Parathyroid adenoma (tissue), 2 donors: Measurements from ENCODE around the gene IL33.

Experiments
- H2AFZ ChIP-seq: fragments of 300-600 bp; sonication (generic); one replicate; pipeline ENCODE4 v1.7.0; 2017; ENCODE audit warnings: antibody characterized with exemption, mild to moderate bottlenecking
- H3K27ac ChIP-seq: fragments of 300-600 bp; sonication (generic); one replicate; pipeline ENCODE4 v1.7.0; 2017
- H3K27me3 ChIP-seq: fragments of 300-600 bp; sonication (generic); one replicate; pipeline ENCODE4 v1.7.0; 2017; ENCODE audit warnings: low read length; ENCODE audit not compliant: control insufficient read depth, insufficient read depth
- H3K36me3 ChIP-seq: fragments of 300-600 bp; sonication (generic); one replicate; pipeline ENCODE4 v1.7.0; 2017; ENCODE audit warnings: low read length; ENCODE audit not compliant: control insufficient read depth, insufficient read depth
- H3K4me1 ChIP-seq: fragments of 300-600 bp; sonication (generic); one replicate; pipeline ENCODE4 v1.7.0; 2017; ENCODE audit warnings: control low read depth
- H3K4me2 ChIP-seq: fragments of 300-600 bp; sonication (generic); one replicate; pipeline ENCODE4 v1.7.0; 2017; ENCODE audit warnings: low read length
- H3K4me3 ChIP-seq: fragments of 300-600 bp; sonication (generic); one replicate; pipeline ENCODE4 v1.7.0; 2017; ENCODE audit warnings: low read depth, low read length
- H3K79me2 ChIP-seq: fragments of 300-600 bp; sonication (generic); one replicate; pipeline ENCODE4 v1.7.0; 2017; ENCODE audit warnings: control low read depth
- H3K9ac ChIP-seq: fragments of 300-600 bp; sonication (generic); one replicate; pipeline ENCODE4 v1.7.0; 2017; ENCODE audit warnings: mild to moderate bottlenecking
- H3K9me3 ChIP-seq: fragments of 300-600 bp; sonication (generic); one replicate; pipeline ENCODE4 v1.7.0; 2017; ENCODE audit warnings: low read length; ENCODE audit not compliant: control insufficient read depth
- TF ChIP-seq, protein P1 (sequence below): fragments of 300-600 bp; sonication (generic); IDR thresholded peaks from one replicate; pipeline ENCODE4 v1.7.0; 2017; ENCODE audit warnings: antibody characterized with exemption, mild to moderate bottlenecking
- donor health status: primary hyperparathyroidism.

Gene IL33

GRCh38 chr9:6302417-6302816, 86.8 kb downstream of the IL33 start:
- no peaks in the 10 kb centered on the region for H3K9me3 ChIP-seq
- H3K4me3 ChIP-seq, result no peak overlapping the region
- H3K79me2 ChIP-seq, result no peaks in the 10 kb centered on the region
- H3K36me3 ChIP-seq, result no peaks in the 10 kb centered on the region
- TF ChIP-seq, protein P1, sequence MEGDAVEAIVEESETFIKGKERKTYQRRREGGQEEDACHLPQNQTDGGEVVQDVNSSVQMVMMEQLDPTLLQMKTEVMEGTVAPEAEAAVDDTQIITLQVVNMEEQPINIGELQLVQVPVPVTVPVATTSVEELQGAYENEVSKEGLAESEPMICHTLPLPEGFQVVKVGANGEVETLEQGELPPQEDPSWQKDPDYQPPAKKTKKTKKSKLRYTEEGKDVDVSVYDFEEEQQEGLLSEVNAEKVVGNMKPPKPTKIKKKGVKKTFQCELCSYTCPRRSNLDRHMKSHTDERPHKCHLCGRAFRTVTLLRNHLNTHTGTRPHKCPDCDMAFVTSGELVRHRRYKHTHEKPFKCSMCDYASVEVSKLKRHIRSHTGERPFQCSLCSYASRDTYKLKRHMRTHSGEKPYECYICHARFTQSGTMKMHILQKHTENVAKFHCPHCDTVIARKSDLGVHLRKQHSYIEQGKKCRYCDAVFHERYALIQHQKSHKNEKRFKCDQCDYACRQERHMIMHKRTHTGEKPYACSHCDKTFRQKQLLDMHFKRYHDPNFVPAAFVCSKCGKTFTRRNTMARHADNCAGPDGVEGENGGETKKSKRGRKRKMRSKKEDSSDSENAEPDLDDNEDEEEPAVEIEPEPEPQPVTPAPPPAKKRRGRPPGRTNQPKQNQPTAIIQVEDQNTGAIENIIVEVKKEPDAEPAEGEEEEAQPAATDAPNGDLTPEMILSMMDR, result no peak
- H3K9ac ChIP-seq, result no peak overlapping the region
- H2AFZ ChIP-seq, result no peak overlapping the region
- no peaks in the 10 kb centered on the region for H3K4me1 ChIP-seq
- H3K27ac ChIP-seq, result no peak overlapping the region
- no peaks in the 10 kb centered on the region for H3K27me3 ChIP-seq
- H3K4me2 ChIP-seq, result no peak overlapping the region

- Histone ChIP-seq H3K79me2 (no peaks in the 10 kb centered on the region), H3K36me3 (no peaks in the 10 kb centered on the region), H3K9me3 (no peaks in the 10 kb centered on the region), H3K4me1 (no peaks in the 10 kb centered on the region), H3K4me2 (no peak overlapping the region), H2AFZ (no peak overlapping the region), H3K27me3 (no peaks in the 10 kb centered on the region), H3K9ac (no peak overlapping the region), H3K4me3 (no peak overlapping the region), H3K27ac (no peak overlapping the region)
- TF ChIP-seq, protein P1, result no peak
Measured at GRCh38 chr9:6304232-6304631, 88.6 kb downstream of the IL33 start.

- no peak overlapping the region for H3K4me2 ChIP-seq
- H3K27me3 ChIP-seq, result no peaks in the 10 kb centered on the region
- no peaks in the 10 kb centered on the region for H3K4me1 ChIP-seq
- TF ChIP-seq, protein P1, result peak; percentile 38
- H3K27ac ChIP-seq, result no peak overlapping the region
- no peak overlapping the region for H3K9ac ChIP-seq
- no peaks in the 10 kb centered on the region for H3K79me2 ChIP-seq
- H2AFZ ChIP-seq, result no peak overlapping the region
- H3K9me3 ChIP-seq, result no peaks in the 10 kb centered on the region
- no peaks in the 10 kb centered on the region for H3K36me3 ChIP-seq
- H3K4me3 ChIP-seq, result no peak overlapping the region
Measured at GRCh38 chr9:6305954-6306563, 90.5 kb downstream of the IL33 start.
